ENCODE data around the gene GP5. TPM values are rescaled to one million over a fixed set of nuclear protein-coding genes. Genes with fewer than 3 reads are reported as not detected.

GP5 gene
- total RNA-seq, 1 experiment from 2014 or later = 0.09 TPM

DNA sequence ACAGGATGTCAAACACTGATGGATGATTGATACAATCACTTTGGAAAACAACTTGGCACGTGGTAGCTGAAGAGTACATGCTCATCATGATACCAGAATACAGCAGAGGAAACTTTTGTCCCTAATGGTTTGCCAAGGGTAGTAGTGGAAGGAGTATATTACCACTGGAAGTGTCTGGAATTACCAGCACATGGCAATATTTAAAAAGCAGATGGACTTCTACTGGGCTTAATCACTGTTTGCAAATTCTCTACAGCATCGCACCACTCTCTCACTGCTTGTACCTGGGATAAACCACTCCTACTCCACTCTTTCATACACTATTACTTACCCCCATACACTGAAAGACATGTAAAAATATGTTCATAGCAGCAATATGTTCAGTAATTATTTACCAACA is 19.6 kb upstream of the GP5 start:
- peaks cover 22% of the 10 kb centered on the region for H3K36me3 Mint-ChIP-seq
- CTCF ChIA-PET = no interaction called here
- no peak for ATAC-seq

DNA sequence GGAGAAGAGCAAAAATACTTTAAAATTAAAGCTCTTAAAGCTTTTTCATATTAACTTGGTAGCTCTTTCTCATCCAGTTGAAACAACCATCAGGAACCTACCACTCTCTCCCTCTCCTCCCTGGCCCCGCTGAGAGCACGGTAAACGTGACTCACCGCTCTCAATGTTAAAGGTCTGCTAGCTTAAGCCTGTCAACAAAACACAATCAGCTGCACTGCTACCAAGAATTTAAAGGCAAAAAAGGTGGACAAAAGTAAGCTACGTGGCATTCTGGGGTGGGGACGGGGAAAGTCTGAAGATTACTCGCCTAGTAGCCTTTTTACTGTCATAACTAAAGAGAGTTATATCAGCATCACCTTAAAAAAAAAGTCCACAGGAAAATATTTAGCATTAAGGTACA is 8.4 kb upstream of the GP5 start:
- Mint-ChIP-seq H3K36me3 (peaks cover 17% of the 10 kb centered on the region), H3K4me1 (no peaks in the 10 kb centered on the region), H3K4me3 (no peak overlapping the region), H3K9me3 (no peaks in the 10 kb centered on the region), H3K27me3 (ENCODE audit: low read depth) (no peaks in the 10 kb centered on the region), H3K27ac (no peak overlapping the region)
- DNase-seq (ENCODE audit: low spot score) = no peak
- CTCF ChIA-PET = interaction anchor here (0.6 to 2.5 kb wide), 6 partner anchors 24 to 74 kb away, joined by 3 to 7 read pairs (median 5); no protein-coding TSS in a partner anchor
- POLR2A ChIA-PET = no interaction called here
- TF ChIP-seq FOXK1 (CRISPR knock-in tag; IDR thresholded peaks at IDR 0.05) = no peak
- TF ChIP-seq NR1H2 (CRISPR knock-in tag; IDR thresholded peaks at IDR 0.05) = no peak
- TF ChIP-seq, protein P1, sequence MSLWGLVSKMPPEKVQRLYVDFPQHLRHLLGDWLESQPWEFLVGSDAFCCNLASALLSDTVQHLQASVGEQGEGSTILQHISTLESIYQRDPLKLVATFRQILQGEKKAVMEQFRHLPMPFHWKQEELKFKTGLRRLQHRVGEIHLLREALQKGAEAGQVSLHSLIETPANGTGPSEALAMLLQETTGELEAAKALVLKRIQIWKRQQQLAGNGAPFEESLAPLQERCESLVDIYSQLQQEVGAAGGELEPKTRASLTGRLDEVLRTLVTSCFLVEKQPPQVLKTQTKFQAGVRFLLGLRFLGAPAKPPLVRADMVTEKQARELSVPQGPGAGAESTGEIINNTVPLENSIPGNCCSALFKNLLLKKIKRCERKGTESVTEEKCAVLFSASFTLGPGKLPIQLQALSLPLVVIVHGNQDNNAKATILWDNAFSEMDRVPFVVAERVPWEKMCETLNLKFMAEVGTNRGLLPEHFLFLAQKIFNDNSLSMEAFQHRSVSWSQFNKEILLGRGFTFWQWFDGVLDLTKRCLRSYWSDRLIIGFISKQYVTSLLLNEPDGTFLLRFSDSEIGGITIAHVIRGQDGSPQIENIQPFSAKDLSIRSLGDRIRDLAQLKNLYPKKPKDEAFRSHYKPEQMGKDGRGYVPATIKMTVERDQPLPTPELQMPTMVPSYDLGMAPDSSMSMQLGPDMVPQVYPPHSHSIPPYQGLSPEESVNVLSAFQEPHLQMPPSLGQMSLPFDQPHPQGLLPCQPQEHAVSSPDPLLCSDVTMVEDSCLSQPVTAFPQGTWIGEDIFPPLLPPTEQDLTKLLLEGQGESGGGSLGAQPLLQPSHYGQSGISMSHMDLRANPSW (CRISPR knock-in tag; conservative IDR thresholded peaks at IDR 0.05; ENCODE audit: low read depth) = no peak
- TF ChIP-seq JUN (CRISPR knock-in tag; IDR thresholded peaks at IDR 0.05) = no peak
- TF ChIP-seq, protein P2, sequence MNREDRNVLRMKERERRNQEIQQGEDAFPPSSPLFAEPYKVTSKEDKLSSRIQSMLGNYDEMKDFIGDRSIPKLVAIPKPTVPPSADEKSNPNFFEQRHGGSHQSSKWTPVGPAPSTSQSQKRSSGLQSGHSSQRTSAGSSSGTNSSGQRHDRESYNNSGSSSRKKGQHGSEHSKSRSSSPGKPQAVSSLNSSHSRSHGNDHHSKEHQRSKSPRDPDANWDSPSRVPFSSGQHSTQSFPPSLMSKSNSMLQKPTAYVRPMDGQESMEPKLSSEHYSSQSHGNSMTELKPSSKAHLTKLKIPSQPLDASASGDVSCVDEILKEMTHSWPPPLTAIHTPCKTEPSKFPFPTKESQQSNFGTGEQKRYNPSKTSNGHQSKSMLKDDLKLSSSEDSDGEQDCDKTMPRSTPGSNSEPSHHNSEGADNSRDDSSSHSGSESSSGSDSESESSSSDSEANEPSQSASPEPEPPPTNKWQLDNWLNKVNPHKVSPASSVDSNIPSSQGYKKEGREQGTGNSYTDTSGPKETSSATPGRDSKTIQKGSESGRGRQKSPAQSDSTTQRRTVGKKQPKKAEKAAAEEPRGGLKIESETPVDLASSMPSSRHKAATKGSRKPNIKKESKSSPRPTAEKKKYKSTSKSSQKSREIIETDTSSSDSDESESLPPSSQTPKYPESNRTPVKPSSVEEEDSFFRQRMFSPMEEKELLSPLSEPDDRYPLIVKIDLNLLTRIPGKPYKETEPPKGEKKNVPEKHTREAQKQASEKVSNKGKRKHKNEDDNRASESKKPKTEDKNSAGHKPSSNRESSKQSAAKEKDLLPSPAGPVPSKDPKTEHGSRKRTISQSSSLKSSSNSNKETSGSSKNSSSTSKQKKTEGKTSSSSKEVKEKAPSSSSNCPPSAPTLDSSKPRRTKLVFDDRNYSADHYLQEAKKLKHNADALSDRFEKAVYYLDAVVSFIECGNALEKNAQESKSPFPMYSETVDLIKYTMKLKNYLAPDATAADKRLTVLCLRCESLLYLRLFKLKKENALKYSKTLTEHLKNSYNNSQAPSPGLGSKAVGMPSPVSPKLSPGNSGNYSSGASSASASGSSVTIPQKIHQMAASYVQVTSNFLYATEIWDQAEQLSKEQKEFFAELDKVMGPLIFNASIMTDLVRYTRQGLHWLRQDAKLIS (CRISPR knock-in tag; IDR thresholded peaks at IDR 0.05; ENCODE audit: borderline replicate concordance) = no peak
- TF ChIP-seq, protein P3, sequence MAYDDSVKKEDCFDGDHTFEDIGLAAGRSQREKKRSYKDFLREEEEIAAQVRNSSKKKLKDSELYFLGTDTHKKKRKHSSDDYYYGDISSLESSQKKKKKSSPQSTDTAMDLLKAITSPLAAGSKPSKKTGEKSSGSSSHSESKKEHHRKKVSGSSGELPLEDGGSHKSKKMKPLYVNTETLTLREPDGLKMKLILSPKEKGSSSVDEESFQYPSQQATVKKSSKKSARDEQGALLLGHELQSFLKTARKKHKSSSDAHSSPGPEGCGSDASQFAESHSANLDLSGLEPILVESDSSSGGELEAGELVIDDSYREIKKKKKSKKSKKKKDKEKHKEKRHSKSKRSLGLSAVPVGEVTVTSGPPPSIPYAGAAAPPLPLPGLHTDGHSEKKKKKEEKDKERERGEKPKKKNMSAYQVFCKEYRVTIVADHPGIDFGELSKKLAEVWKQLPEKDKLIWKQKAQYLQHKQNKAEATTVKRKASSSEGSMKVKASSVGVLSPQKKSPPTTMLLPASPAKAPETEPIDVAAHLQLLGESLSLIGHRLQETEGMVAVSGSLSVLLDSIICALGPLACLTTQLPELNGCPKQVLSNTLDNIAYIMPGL (CRISPR knock-in tag; IDR thresholded peaks at IDR 0.05) = no peak
- TF ChIP-seq, protein P4, sequence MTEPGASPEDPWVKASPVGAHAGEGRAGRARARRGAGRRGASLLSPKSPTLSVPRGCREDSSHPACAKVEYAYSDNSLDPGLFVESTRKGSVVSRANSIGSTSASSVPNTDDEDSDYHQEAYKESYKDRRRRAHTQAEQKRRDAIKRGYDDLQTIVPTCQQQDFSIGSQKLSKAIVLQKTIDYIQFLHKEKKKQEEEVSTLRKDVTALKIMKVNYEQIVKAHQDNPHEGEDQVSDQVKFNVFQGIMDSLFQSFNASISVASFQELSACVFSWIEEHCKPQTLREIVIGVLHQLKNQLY (CRISPR knock-in tag; IDR thresholded peaks at IDR 0.05) = no peak
- TF ChIP-seq, protein P5, sequence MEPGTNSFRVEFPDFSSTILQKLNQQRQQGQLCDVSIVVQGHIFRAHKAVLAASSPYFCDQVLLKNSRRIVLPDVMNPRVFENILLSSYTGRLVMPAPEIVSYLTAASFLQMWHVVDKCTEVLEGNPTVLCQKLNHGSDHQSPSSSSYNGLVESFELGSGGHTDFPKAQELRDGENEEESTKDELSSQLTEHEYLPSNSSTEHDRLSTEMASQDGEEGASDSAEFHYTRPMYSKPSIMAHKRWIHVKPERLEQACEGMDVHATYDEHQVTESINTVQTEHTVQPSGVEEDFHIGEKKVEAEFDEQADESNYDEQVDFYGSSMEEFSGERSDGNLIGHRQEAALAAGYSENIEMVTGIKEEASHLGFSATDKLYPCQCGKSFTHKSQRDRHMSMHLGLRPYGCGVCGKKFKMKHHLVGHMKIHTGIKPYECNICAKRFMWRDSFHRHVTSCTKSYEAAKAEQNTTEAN (CRISPR knock-in tag; IDR thresholded peaks at IDR 0.05) = no peak
- TF ChIP-seq SP1 (CRISPR knock-in tag; conservative IDR thresholded peaks at IDR 0.05) = no peak
- TF ChIP-seq, protein P6, sequence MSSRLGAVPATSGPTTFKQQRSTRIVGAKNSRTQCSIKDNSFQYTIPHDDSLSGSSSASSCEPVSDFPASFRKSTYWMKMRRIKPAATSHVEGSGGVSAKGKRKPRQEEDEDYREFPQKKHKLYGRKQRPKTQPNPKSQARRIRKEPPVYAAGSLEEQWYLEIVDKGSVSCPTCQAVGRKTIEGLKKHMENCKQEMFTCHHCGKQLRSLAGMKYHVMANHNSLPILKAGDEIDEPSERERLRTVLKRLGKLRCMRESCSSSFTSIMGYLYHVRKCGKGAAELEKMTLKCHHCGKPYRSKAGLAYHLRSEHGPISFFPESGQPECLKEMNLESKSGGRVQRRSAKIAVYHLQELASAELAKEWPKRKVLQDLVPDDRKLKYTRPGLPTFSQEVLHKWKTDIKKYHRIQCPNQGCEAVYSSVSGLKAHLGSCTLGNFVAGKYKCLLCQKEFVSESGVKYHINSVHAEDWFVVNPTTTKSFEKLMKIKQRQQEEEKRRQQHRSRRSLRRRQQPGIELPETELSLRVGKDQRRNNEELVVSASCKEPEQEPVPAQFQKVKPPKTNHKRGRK (CRISPR knock-in tag; IDR thresholded peaks at IDR 0.05; ENCODE audit: borderline replicate concordance) = no peak
- TF ChIP-seq NFYB (CRISPR knock-in tag; conservative IDR thresholded peaks at IDR 0.05; ENCODE audit: low read depth) = no peak
- no peak for TF ChIP-seq ZNF232 (CRISPR knock-in tag; IDR thresholded peaks at IDR 0.05)
- no peak for ATAC-seq

More for the DNA sequence above, 19.6 kb upstream of the GP5 start:
- Mint-ChIP-seq H3K9me3 (no peaks in the 10 kb centered on the region), H3K27ac (no peak overlapping the region), H3K4me3 (no peak overlapping the region), H3K4me1 (no peaks in the 10 kb centered on the region), H3K27me3 (ENCODE audit: low read depth) (no peaks in the 10 kb centered on the region)
- POLR2A ChIA-PET = no interaction called here
- TF ChIP-seq, protein P7, sequence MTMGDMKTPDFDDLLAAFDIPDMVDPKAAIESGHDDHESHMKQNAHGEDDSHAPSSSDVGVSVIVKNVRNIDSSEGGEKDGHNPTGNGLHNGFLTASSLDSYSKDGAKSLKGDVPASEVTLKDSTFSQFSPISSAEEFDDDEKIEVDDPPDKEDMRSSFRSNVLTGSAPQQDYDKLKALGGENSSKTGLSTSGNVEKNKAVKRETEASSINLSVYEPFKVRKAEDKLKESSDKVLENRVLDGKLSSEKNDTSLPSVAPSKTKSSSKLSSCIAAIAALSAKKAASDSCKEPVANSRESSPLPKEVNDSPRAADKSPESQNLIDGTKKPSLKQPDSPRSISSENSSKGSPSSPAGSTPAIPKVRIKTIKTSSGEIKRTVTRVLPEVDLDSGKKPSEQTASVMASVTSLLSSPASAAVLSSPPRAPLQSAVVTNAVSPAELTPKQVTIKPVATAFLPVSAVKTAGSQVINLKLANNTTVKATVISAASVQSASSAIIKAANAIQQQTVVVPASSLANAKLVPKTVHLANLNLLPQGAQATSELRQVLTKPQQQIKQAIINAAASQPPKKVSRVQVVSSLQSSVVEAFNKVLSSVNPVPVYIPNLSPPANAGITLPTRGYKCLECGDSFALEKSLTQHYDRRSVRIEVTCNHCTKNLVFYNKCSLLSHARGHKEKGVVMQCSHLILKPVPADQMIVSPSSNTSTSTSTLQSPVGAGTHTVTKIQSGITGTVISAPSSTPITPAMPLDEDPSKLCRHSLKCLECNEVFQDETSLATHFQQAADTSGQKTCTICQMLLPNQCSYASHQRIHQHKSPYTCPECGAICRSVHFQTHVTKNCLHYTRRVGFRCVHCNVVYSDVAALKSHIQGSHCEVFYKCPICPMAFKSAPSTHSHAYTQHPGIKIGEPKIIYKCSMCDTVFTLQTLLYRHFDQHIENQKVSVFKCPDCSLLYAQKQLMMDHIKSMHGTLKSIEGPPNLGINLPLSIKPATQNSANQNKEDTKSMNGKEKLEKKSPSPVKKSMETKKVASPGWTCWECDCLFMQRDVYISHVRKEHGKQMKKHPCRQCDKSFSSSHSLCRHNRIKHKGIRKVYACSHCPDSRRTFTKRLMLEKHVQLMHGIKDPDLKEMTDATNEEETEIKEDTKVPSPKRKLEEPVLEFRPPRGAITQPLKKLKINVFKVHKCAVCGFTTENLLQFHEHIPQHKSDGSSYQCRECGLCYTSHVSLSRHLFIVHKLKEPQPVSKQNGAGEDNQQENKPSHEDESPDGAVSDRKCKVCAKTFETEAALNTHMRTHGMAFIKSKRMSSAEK (CRISPR knock-in tag; IDR thresholded peaks at IDR 0.05; ENCODE audit: borderline replicate concordance) = no peak
- DNase-seq (ENCODE audit: low spot score) = no peak

Measured in WTC11 (cell line).